SJSA1 (cell line): ENCODE results near the gene AMMECR1L. TPM values are rescaled to one million over a fixed set of nuclear protein-coding genes. Genes with fewer than 3 reads are reported as not detected.

Experiments
- total RNA-seq: library from RNA; depleted of rRNA; stranded (reverse); fragments of >200 nt; shearing (Covaris generic); gene quantifications from 2 replicates; pipeline ENCODE4 v1.2.3, GENCODE V29; 2014; rRNA removed

Gene AMMECR1L
- total RNA-seq, 1 experiment from 2014 or later, result 18.9 TPM

Other genes with a start within 250 kb of the AMMECR1L start
- gene GPR17, start 239.8 kb downstream of the AMMECR1L start, total RNA-seq, result not detected in 2 replicates
- gene LIMS2, start 210.4 kb downstream of the AMMECR1L start, total RNA-seq, result 5.3 and 9.0 TPM in 2 replicates
- 11.2 and 11.4 TPM in 2 replicates for gene SFT2D3, start 184.5 kb downstream of the AMMECR1L start, total RNA-seq
- 19.7 and 36.6 TPM in 2 replicates for gene WDR33, start 74.8 kb downstream of the AMMECR1L start, total RNA-seq
- 25.2 and 25.8 TPM in 2 replicates for gene POLR2D, start 27.8 kb downstream of the AMMECR1L start, total RNA-seq
- gene SAP130, start 142.1 kb upstream of the AMMECR1L start, total RNA-seq, result 10.9 and 11.2 TPM in 2 replicates
- gene UGGT1, start 205.2 kb upstream of the AMMECR1L start, total RNA-seq, result 71.3 and 78.2 TPM in 2 replicates